Measurements from ENCODE around the gene IL25. TPM values are rescaled to one million over a fixed set of nuclear protein-coding genes. Genes with fewer than 3 reads are reported as not detected.
A peak's percentile ranks its signal among the peaks of the same experiment; 100 is the strongest.

IL25 gene
- total RNA-seq, 2 donors from 2014 or later, result not detected

GRCh38 chr14:23347406-23348296, 25.0 kb upstream of the IL25 start:
- Mint-ChIP-seq H3K36me3 (peaks cover 10% of the 10 kb centered on the region), H3K27ac (no peak overlapping the region), H3K9me3 (no peaks in the 10 kb centered on the region), H3K4me1 (ENCODE audit: low read depth in 2 of 2) (peaks cover 4 to 6% of the 10 kb centered on the region in 2 donors), H3K27me3 (peaks cover 23 to 37% of the 10 kb centered on the region in 2 donors), H3K4me3 (no peak overlapping the region)
- DNase-seq (ENCODE audit: low spot score) (no peak), ATAC-seq (no peak)

GRCh38 chr14:23348297-23348655, 24.3 kb upstream of the IL25 start:
- ATAC-seq (no peak), DNase-seq (ENCODE audit: low spot score) (no peak)
- Mint-ChIP-seq H3K4me1 (ENCODE audit: low read depth in 2 of 2) (peaks cover 8 to 12% of the 10 kb centered on the region in 2 donors), H3K4me3 (no peak overlapping the region), H3K36me3 (peaks cover 14% of the 10 kb centered on the region), H3K27ac (no peak overlapping the region), H3K9me3 (no peaks in the 10 kb centered on the region), H3K27me3 (peaks cover 29 to 37% of the 10 kb centered on the region in 2 donors)

DNA sequence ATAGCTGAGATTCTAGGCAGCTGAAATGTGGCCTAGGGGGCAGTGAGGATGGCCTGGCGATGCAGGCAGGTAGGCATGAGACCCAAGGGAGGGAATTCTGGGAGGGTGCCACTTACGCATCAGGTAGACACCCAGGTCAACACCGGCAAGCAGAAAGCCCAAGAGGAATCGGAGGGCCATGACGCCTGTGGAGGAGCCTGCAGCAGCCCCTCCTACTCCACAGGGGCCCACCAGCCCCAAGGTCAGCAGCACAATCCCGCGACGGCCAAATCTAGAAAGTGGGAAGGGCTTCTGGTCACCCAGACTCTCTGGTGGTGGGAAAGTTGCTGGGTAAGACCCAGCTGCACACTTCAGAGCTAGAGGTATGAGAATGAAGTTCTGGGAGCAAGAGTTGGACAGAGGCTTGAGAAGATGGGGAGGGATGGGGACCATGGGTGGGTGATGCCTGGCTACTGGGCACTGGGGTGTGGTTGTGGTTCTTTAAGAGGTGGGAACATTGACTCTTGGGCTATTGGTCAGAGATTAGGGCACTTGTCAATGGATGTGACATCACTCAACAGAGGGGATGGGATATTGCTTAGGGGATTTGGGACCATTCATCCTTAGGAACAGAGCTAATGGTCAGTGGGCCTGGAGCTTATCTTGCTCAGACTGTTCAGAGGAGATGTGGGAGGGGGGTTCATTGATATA, 23.3 kb upstream of the IL25 start:
- Mint-ChIP-seq H3K4me1 (ENCODE audit: low read depth in 2 of 2) (peaks cover 9 to 13% of the 10 kb centered on the region in 2 donors), H3K27me3 (peaks cover 39 to 46% of the 10 kb centered on the region in 2 donors), H3K27ac (no peak overlapping the region), H3K4me3 (no peak overlapping the region), H3K36me3 (peaks cover 15% of the 10 kb centered on the region), H3K9me3 (no peaks in the 10 kb centered on the region)
- no peak for DNase-seq (ENCODE audit: low spot score)
- no peak for ATAC-seq

DNA sequence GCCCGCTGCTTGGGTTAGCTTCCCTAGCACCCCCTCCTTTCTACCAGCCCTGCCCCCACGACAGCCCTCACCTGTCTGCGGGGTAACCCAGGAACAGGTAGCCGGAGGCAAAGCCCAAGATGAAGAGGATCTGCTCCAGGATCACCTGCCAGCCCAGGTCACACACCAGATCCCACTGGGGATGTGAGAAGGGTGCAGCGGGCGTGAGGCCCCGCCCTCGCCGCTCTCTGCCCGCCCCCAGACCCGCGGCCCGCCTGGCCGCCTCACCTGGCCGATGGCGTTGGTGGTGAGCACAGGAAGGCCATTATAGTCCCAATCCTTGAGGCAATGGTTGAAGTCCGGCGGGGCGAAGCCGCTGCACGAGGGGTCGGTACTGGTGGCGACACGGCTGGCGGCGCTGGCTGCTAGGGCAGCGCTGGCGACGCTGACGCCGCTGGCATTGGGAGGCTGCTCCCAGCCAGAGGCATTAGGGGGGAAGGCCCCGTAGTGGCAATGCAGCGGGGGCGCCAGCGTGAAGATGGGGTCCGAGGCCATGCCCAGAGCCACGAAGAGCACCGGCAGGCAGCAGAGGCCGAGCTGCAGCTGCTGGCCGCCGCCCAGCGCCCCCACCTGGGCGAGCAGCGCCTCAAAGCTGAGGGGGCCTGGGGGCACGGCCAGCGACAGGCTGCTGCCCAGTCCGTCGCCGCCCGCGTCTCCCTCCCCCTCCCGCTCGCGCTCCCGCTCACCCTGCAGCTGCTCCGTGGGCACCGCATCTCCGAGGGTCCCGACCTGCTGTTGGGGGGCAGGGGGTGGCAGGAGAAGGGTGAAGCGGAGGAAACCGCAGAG, 20.7 kb upstream of the IL25 start:
- Mint-ChIP-seq H3K27ac (no peak overlapping the region), H3K4me1 (ENCODE audit: low read depth in 2 of 2) (peaks cover 9 to 13% of the 10 kb centered on the region in 2 donors), H3K36me3 (peaks cover 15% of the 10 kb centered on the region), H3K4me3 (no peak overlapping the region), H3K27me3 (peaks cover 42 to 61% of the 10 kb centered on the region in 2 donors), H3K9me3 (no peaks in the 10 kb centered on the region)
- ATAC-seq (no peak), DNase-seq (ENCODE audit: low spot score) (no peak)

GRCh38 chr14:23352506-23353432, 19.8 kb upstream of the IL25 start, which contains the start of gene SLC22A17:
SLC22A17 (minus strand) TSS chr14:23352887.
- Mint-ChIP-seq H3K9me3 (no peaks in the 10 kb centered on the region), H3K4me3 (peak within 1 kb of the TSS; percentile 70), H3K4me1 (ENCODE audit: low read depth in 2 of 2) (peaks cover 9 to 13% of the 10 kb centered on the region in 2 donors), H3K27ac (no peak within 1 kb of the TSS), H3K36me3 (peaks cover 15% of the 10 kb centered on the region), H3K27me3 (peaks cover 42 to 61% of the 10 kb centered on the region in 2 donors)
- DNase-seq (ENCODE audit: low spot score) (no peak), ATAC-seq (peak; percentile 58 to 71)

- Mint-ChIP-seq H3K4me3 (peak overlapping the region; percentile 70), H3K27me3 (peaks cover 42 to 61% of the 10 kb centered on the region in 2 donors), H3K36me3 (peaks cover 15% of the 10 kb centered on the region)
These were observed 19.2 kb upstream of the IL25 start for GRCh38 chr14:23353433-23353780.

DNA sequence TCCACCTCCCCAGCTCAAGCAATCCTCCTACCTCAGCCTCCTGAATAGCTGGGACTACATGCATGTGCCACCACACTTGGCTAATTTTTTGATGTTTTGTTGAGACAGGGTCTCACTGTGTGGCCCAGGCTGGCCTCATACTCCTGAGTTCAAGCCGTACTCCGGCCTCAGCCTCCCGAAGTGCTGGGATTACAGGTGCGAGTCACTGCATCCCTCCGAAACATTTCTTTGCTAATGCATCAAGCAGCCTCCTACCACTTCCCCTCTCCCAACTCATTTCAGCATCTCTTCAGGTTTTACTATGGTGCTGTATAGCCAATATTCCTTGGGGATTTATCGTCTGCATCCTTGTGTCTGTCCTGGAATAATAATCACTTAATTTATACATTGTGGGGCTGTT, 17.6 kb upstream of the IL25 start:
- peaks cover 15% of the 10 kb centered on the region for H3K36me3 Mint-ChIP-seq
- no peak for ATAC-seq
- peaks cover 9 to 13% of the 10 kb centered on the region in 2 donors for H3K4me1 Mint-ChIP-seq (ENCODE audit: low read depth in 2 of 2)
- H3K27ac Mint-ChIP-seq, result no peak overlapping the region
- peaks cover 39 to 55% of the 10 kb centered on the region in 2 donors for H3K27me3 Mint-ChIP-seq
- H3K9me3 Mint-ChIP-seq, result no peaks in the 10 kb centered on the region
- no peak for DNase-seq (ENCODE audit: low spot score)
- H3K4me3 Mint-ChIP-seq, result no peak overlapping the region

More at GRCh38 chr14:23353433-23353780, 19.2 kb upstream of the IL25 start:
- Mint-ChIP-seq H3K9me3 (no peaks in the 10 kb centered on the region), H3K27ac (no peak overlapping the region), H3K4me1 (ENCODE audit: low read depth in 2 of 2) (peaks cover 9 to 13% of the 10 kb centered on the region in 2 donors)
- DNase-seq (ENCODE audit: low spot score) (no peak), ATAC-seq (no peak)

- peaks cover 9 to 12% of the 10 kb centered on the region in 2 donors for H3K4me1 Mint-ChIP-seq (ENCODE audit: low read depth in 2 of 2)
- DNase-seq (ENCODE audit: low spot score), result peak; percentile 5
- no peaks in the 10 kb centered on the region for H3K9me3 Mint-ChIP-seq
- ATAC-seq, result no peak
- peaks cover 10% of the 10 kb centered on the region for H3K36me3 Mint-ChIP-seq
- no peak overlapping the region for H3K27ac Mint-ChIP-seq
- H3K4me3 Mint-ChIP-seq, result no peak overlapping the region
- H3K27me3 Mint-ChIP-seq, result peaks cover 31 to 48% of the 10 kb centered on the region in 2 donors
These were observed 16.7 kb upstream of the IL25 start for GRCh38 chr14:23355871-23356435.

GRCh38 chr14:23356662-23357061, 15.9 kb upstream of the IL25 start:
- H3K4me1 Mint-ChIP-seq (ENCODE audit: low read depth in 2 of 2), result peaks cover 6 to 7% of the 10 kb centered on the region in 2 donors

GRCh38 chr14:23357261-23357660, 15.3 kb upstream of the IL25 start:
- Mint-ChIP-seq H3K36me3 (peaks cover 5% of the 10 kb centered on the region), H3K9me3 (no peaks in the 10 kb centered on the region), H3K4me3 (no peak overlapping the region), H3K4me1 (ENCODE audit: low read depth in 2 of 2) (peaks cover 6 to 7% of the 10 kb centered on the region in 2 donors), H3K27ac (no peak overlapping the region), H3K27me3 (peaks cover 36 to 49% of the 10 kb centered on the region in 2 donors)
- DNase-seq (ENCODE audit: low spot score), result peak; percentile 42
- no peak for ATAC-seq

More at GRCh38 chr14:23356662-23357061, 15.9 kb upstream of the IL25 start:
- Mint-ChIP-seq H3K27me3 (peaks cover 33 to 49% of the 10 kb centered on the region in 2 donors), H3K27ac (no peak overlapping the region), H3K4me3 (no peak overlapping the region), H3K36me3 (peaks cover 5% of the 10 kb centered on the region), H3K9me3 (no peaks in the 10 kb centered on the region)
- DNase-seq (ENCODE audit: low spot score) (no peak), ATAC-seq (no peak)

DNA sequence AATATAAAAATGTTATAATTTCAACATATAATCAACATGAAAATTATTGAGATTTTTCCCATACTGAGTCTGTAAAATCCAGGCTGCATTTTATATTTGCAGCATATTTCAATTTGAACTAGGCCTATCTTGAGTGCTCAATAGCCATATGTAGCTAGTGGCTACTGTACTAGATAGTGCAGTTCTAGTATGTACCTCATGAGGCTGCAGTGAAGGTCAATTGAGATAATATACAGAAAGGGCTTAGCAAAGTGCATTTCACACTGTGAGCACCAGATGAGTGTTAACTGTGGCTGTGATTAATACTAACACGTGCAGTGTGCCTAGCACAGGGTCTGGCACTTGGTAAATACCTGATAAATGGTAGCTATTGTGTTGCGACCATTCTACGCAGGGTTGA, 14.6 kb upstream of the IL25 start:
- no peak overlapping the region for H3K27ac Mint-ChIP-seq
- peaks cover 33 to 45% of the 10 kb centered on the region in 2 donors for H3K27me3 Mint-ChIP-seq
- H3K4me3 Mint-ChIP-seq, result no peak overlapping the region
- ATAC-seq (no peak), DNase-seq (ENCODE audit: low spot score) (no peak)
- no peaks in the 10 kb centered on the region for H3K9me3 Mint-ChIP-seq
- peaks cover 3 to 4% of the 10 kb centered on the region in 2 donors for H3K4me1 Mint-ChIP-seq (ENCODE audit: low read depth in 2 of 2)
- peaks cover 3% of the 10 kb centered on the region for H3K36me3 Mint-ChIP-seq

DNA sequence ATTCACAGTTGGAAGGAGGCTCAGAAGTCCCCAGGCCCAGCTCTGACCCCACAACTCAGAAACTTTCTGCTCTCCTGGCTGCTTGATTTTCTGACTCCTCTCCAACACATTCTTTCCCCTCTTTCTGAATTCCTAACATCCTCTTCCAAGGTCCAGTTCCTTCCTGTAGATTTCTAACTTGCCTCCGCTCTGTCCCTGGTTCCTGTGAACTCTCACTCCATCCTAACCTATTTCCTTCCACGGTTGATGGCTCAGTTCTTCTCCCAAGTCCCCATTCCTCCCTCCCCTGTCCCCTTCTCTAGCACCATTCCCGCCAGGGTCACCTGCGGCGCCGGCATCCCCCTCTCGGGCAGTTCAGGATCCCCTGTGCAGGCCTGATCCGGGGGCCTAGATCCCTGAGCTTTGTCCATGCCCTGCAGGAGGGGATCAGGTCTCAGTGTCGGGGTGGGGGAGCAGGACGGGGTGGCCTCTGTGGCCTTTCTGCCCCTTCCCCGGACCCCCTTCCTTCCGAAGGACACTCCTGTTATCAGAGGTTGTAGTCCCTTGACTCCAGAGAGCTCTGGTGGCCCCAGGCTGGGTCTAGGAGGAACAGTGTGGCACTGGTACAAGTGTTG, 13.9 kb upstream of the IL25 start:
- no peaks in the 10 kb centered on the region for H3K36me3 Mint-ChIP-seq
- ATAC-seq, result no peak
- H3K4me1 Mint-ChIP-seq (ENCODE audit: low read depth in 2 of 2), result no peaks in the 10 kb centered on the region
- no peak overlapping the region for H3K4me3 Mint-ChIP-seq
- H3K27ac Mint-ChIP-seq, result no peak overlapping the region
- peak; percentile 31 for DNase-seq (ENCODE audit: low spot score)
- no peaks in the 10 kb centered on the region for H3K9me3 Mint-ChIP-seq
- peaks cover 28 to 38% of the 10 kb centered on the region in 2 donors for H3K27me3 Mint-ChIP-seq

All from natural killer cell treated with Interleukin-12 subunit alpha and Interleukin-12 subunit beta and Interleukin-15 and Interleukin-18, amount 100 ng/mL, for 72 hours (primary cell).